COR-L47 (cell line): ENCODE results near the gene LINC01488.

Source experiments
- DNase-seq: peaks from one replicate; lab custom pipeline; 2025; lab: John Stamatoyannopoulos, UW

LINC01488 gene

GRCh38 chr11:69479591-69480271, 1.7 kb upstream of the LINC01488 start:
- DNase-seq: no peak

GRCh38 chr11:69480547-69481392, 693 bp upstream of the LINC01488 start:
- DNase-seq: no peak

GRCh38 chr11:69482322-69482721, 859 bp downstream of the LINC01488 start:
- DNase-seq: no peak

- no peak for DNase-seq
Observed at GRCh38 chr11:69483170-69483569, 1.7 kb downstream of the LINC01488 start.

- DNase-seq: no peak
Observed at GRCh38 chr11:69483691-69484426, 2.4 kb downstream of the LINC01488 start.

- DNase-seq: no peak
Observed at GRCh38 chr11:69484427-69485259, 3.2 kb downstream of the LINC01488 start.

GRCh38 chr11:69485337-69486041, 4.0 kb downstream of the LINC01488 start:
- no peak for DNase-seq

- DNase-seq: no peak
Observed at GRCh38 chr11:69486056-69486772, 4.8 kb downstream of the LINC01488 start.

GRCh38 chr11:69486773-69487291, 5.4 kb downstream of the LINC01488 start:
- DNase-seq: no peak

- no peak for DNase-seq
Observed at GRCh38 chr11:69487391-69487790, 5.9 kb downstream of the LINC01488 start.

- DNase-seq: no peak
Observed at GRCh38 chr11:69487849-69488542, 6.5 kb downstream of the LINC01488 start.

- no peak for DNase-seq
Observed at GRCh38 chr11:69488543-69488940, 7.1 kb downstream of the LINC01488 start.

GRCh38 chr11:69489031-69489745, 7.7 kb downstream of the LINC01488 start:
- DNase-seq: no peak

GRCh38 chr11:69489746-69490365, 8.4 kb downstream of the LINC01488 start:
- DNase-seq: no peak

- DNase-seq: no peak
Observed at GRCh38 chr11:69490516-69490915, 9.1 kb downstream of the LINC01488 start.

GRCh38 chr11:69491071-69492031, 9.9 kb downstream of the LINC01488 start:
- no peak for DNase-seq
